ENCODE results near the gene C6orf132.

DNA sequence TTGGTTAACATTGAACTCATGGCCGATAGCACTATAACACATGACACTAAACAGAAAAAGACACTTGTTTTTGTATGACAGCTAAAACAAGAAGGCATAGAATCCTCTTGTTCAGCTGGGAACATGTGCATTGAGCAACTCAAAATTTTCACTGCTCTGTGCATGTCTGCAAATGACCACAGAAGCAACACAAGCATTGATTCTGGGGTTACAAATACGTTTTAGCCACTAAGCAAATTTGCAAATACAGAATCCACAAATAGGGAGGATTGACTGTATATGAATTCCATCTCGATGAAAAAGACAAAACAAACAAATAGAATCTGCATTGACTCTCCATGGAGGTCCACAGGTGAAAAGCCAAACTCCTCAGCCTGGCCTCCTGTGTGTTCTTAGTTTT is 31.7 kb downstream of the C6orf132 start:
- TF ChIP-seq, protein P1, sequence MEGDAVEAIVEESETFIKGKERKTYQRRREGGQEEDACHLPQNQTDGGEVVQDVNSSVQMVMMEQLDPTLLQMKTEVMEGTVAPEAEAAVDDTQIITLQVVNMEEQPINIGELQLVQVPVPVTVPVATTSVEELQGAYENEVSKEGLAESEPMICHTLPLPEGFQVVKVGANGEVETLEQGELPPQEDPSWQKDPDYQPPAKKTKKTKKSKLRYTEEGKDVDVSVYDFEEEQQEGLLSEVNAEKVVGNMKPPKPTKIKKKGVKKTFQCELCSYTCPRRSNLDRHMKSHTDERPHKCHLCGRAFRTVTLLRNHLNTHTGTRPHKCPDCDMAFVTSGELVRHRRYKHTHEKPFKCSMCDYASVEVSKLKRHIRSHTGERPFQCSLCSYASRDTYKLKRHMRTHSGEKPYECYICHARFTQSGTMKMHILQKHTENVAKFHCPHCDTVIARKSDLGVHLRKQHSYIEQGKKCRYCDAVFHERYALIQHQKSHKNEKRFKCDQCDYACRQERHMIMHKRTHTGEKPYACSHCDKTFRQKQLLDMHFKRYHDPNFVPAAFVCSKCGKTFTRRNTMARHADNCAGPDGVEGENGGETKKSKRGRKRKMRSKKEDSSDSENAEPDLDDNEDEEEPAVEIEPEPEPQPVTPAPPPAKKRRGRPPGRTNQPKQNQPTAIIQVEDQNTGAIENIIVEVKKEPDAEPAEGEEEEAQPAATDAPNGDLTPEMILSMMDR (conservative IDR thresholded peaks at IDR 0.05), result no peak
- TF ChIP-seq EZH2 (IDR thresholded peaks at IDR 0.05; ENCODE audit: low read depth), result no peak

Data from PC-9 (cell line).